HG03066 (cell line): Measurements from ENCODE around the gene PIEZO1.
A peak's percentile ranks its signal among the peaks of the same experiment; 100 is the strongest.
"Not testable (repeated sequence)": the region's sequence is repeated elsewhere in the genome, so short reads cannot be mapped to it uniquely, and the experiment has no call there.

Experiments used
- ATAC-seq: cut with Tn5 transposase; IDR thresholded peaks from one replicate; pipeline ENCODE4 v1.9.1; 2021; ENCODE audit warnings: low read depth; ENCODE audit not compliant: unreplicated experiment

Gene PIEZO1

GRCh38 chr16:88805887-88806393, 20.9 kb upstream of the PIEZO1 start:
- no peak for ATAC-seq

DNA sequence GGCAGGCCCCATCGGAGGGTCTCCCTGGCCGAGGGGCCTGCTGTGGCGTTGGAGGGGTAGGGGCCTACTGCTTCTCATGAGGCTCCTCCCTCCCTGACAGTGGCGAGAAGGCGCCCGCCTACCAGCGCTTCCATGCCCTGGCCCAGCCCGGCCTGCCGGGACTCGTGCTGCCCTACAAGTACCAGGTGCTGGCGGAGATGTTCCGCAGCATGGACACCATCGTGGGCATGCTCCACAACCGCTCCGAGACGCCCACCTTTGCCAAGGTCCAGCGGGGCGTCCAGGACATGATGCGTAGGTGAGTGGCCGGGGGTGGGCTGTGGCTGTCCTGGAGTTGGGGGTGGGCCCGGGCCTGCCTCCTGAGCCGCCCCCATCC, 20.3 kb upstream of the PIEZO1 start:
- no peak for ATAC-seq

- no peak for ATAC-seq
Observed at GRCh38 chr16:88804552-88805339, 19.7 kb upstream of the PIEZO1 start.

- no peak for ATAC-seq
Observed at GRCh38 chr16:88804173-88804551, 19.1 kb upstream of the PIEZO1 start.

- peak; percentile 48 for ATAC-seq
Observed at GRCh38 chr16:88803264-88803987, 18.4 kb upstream of the PIEZO1 start, which contains the start of gene CDT1. CDT1 (plus strand) TSS chr16:88803789; CDS start chr16:88803832, 43 bp downstream.

DNA sequence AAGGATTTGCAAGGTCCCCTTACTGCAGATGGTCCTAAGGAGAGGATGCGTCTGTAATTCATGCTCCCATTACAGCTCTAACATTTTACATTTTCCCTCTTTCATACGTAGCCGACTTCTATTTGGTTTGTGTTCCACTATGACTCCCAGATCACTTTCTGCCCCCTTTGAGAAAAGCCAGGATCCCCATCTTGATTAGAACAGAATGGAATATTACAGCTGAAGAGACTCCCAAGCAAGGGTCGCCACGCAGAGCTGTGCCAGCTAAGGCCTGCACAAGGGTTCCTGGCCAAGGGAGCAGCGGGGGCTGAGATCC, 15.2 kb upstream of the PIEZO1 start:
- ATAC-seq: no peak

DNA sequence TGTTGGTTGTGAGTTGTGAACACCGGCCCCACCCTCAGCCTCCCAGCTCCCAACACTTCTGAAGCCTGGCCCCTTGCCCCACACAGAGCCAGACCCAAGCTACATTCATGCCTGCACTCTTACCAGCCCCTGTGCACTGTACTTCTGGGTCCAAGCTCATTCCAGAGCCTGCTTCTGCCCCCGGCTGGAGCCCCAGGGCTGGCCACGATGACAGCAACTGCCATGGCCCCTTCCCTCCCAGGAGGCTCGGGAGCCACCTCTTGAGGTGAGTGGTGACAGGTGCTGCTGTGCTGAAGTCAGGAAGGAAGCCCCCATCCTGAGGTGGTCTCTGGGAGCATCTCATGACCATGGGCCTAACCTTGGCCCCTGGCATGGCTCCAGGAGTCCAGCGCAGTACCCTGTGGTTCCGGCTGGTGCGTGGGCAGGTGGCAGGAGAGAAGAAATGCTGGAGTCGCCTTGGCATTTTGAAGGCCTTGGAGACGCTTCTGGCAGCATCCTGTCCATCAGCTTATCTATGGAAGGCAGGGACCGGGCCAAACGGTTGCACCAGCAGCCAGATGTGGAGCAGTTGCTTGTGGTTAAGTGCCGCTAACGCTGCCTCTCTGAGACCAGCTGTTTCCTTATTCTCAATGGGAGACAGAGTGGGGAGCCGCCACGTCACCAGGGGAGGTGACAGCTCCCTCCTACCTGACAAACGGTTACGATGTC, 14.7 kb upstream of the PIEZO1 start:
- no peak for ATAC-seq

DNA sequence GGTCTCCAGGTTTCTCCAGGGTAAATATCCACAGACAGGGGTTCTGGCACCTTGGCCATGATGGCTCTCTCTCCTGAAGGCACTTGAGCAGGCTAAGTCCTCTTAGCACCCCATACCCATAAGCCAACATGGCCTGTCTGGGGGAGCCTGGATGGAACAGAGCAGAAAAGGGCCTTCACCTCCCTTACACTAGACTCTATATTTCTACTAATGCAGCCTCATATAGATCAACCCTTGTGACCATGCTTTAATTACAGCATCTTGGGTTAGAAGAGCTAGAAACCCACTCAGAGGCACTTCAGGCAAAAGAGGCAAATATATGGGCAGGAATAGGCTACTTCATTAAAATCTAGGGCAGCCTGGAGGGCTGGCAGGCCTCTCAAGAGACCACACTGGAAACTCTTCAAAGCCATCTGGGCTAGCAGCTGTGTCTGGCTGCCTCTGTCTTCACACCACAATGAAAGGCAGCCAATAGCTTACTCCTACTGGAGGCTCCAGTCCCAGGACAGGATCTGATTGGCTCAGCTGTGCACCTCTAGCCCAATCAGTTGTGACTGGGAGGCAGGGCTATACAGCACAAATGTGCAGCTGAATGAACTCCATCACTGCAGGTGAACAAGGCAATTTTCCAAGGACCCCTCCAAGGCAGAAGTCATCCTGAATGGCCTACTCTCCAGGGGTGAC, 13.9 kb upstream of the PIEZO1 start:
- no peak for ATAC-seq

DNA sequence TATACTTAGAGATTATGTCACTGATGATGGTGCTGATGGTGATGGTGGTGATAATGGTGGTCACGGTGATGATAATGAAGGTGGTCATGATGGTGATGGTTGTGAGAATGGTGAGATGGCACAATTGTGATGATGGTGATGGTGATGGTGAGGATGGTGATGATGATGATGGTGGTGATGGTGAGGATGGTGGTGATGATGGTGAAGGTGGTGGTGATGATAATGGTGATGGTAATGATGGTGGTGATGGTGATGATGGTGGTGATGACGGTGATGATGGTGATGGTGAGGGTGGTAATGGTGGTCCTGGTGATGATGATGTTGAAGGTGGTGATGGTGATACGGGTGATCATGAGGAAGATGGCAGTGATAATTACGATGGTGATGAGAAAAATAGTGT, 13.1 kb upstream of the PIEZO1 start:
- ATAC-seq: no peak

- ATAC-seq: no peak
Observed at GRCh38 chr16:88796278-88796677, 11.3 kb upstream of the PIEZO1 start.

- no peak for ATAC-seq
Observed at GRCh38 chr16:88793251-88793954, 8.4 kb upstream of the PIEZO1 start.

DNA sequence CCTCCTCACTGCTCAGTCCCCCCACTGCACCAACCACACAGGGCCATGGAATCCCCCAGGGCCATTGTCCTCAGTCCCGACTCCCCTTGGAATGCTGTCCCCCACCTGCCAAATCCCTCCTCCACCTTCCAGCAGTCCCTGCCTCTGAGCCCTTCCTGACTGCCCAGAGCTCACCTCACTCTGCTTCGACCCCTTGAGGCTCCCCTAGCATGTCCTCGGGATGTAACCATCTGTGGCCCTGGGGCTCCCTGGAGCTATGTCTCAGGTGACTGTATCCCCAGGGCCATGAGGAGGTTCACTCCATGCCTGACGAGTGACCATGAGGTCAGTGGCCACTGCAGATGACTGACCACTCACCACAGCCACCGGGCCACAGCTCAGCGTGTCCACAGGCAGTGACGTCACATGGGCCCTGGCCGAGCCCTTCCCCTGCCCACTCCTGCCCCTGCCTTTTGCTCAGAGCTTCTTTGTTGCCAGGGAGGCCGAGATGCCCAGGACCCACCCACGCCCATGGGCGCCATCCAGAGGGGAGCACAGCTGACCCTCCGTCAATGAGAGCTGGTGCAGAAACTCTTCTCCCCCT, 7.7 kb upstream of the PIEZO1 start:
- no peak for ATAC-seq

- no peak for ATAC-seq
Observed at GRCh38 chr16:88792078-88792550, 7.1 kb upstream of the PIEZO1 start.

DNA sequence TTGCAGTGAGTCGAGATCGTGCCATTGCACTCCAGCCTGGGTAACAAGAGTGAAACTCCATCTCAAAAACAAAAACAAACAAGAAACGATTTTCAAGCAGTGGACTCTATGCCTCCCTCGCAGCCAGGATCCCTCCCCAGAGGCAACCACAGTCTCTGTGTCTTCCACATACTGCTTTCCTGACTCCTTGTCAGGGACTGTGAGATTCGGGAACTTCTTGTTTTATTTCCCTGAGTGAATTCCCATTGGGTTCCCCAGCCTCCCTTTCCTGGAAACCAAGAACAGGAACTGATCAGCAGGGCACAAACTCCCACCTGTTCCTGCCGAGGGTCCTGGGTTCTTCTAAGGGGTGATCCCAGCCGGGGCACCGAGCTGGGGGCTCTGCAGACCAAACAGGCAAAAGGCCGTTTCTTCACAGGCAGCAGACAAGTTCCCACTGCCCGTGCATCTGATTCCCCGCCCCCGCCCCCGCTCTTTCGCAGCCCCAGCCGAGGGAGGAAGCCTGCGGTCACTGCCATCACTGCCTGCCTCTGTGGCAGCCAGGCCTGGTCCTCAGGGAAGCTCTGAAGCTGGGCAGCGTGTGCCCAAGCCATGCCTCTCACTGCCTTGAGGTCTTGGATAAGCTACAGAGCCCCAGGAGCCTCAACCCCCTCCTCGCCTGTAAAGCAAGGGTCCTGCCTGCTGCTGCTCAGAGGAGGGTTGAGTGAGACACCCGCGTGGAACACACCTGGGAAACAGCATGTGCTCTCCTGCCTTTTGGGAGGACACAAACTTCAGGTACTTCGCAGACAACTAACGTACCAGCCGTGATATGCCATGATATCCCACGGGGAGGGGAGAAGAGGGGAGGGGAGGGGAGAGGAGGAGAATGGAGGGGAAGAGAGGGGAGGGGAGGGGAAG, 5.5 kb upstream of the PIEZO1 start:
- ATAC-seq: no peak

GRCh38 chr16:88789594-88789993, 4.6 kb upstream of the PIEZO1 start:
- no peak for ATAC-seq

GRCh38 chr16:88788749-88789148, 3.7 kb upstream of the PIEZO1 start:
- ATAC-seq: not testable (repeated sequence)

DNA sequence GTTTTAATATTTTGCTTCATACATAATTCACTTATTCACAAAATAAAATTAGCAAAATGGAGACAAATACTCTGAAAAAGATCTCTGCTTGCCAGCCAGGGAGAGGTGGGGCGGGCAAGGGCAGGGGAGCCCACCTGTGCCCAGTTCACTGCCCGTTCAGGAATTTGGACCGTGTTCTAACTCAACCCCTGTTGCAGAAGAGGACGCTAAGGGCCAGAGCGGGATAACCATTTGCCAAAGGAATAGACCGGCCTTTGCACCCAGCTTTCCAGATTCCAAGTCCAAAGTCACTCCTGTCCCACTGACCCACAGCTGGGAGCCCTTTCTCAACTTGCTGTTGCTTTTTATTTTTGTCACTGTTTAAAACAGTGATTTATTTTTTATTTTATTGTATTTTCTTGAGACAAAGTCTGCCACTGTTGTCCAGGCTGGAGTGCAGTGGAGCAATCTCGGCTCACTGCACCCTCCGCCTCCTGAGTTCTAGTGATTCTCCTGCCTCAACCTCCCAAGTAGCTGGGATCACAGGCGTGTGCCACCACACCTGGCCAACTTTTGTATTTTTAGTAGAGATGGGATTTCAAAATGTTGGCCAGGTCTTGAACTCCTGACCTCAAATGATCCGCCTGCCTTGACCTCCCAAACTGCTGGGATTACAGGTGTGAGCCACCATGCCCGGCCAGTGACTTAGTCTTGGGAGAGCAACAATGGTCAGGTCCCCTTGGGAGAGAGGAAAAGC, 2.7 kb upstream of the PIEZO1 start:
- no peak for ATAC-seq

GRCh38 chr16:88784856-88785105, 239 bp downstream of the PIEZO1 start:
- ATAC-seq: no peak
